HG02852 (cell line): ENCODE data around the gene GLYATL1B.
"Not testable (repeated sequence)": the region's sequence is repeated elsewhere in the genome, so short reads cannot be mapped to it uniquely, and the experiment has no call there.

Experiments
- ATAC-seq: cut with Tn5 transposase; IDR thresholded peaks from one replicate; pipeline ENCODE4 v1.9.1; 2021; ENCODE audit warnings: mild to moderate bottlenecking, moderate library complexity; ENCODE audit not compliant: unreplicated experiment

Gene GLYATL1B, protein sequence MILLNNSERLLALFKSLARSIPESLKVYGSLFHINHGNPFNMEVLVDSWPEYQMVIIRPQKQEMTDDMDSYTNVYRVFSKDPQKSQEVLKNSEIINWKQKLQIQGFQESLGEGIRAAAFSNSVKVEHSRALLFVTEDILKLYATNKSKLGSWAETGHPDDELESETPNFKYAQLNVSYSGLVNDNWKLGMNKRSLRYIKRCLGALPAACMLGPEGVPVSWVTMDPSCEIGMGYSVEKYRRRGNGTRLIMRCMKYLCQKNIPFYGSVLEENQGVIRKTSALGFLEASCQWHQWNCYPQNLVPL

GRCh38 chr11:59086007-59086406, at the start of gene GLYATL1B:
Gene GLYATL1B (plus strand): TSS chr11:59086307. CDS start chr11:59086307, 0 bp downstream.
- ATAC-seq: not testable (repeated sequence)

- not testable (repeated sequence) for ATAC-seq
Observed at GRCh38 chr11:59036542-59036941, 49.6 kb upstream of the GLYATL1B start.

DNA sequence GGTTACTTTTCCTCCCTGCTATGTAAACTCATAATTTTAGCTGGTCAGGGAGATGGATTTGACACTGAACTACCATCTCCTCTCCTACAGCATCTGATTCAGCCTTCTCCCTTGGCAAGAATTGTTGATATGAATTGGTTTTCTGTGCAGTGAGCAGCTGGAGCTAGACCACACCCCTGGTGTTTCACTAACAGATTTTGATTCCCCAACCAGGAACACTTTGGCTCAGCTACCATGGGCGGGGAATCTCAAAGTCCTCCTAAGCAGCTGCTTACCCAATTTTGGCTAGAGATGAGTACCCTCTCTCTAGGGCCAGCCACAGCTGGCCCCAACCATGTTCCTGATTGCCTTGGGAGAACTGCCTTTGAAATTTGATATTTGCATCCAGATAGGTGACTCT, 48.7 kb upstream of the GLYATL1B start:
- not testable (repeated sequence) for ATAC-seq

- no peak for ATAC-seq
Observed at GRCh38 chr11:59040607-59041006, 45.5 kb upstream of the GLYATL1B start.

DNA sequence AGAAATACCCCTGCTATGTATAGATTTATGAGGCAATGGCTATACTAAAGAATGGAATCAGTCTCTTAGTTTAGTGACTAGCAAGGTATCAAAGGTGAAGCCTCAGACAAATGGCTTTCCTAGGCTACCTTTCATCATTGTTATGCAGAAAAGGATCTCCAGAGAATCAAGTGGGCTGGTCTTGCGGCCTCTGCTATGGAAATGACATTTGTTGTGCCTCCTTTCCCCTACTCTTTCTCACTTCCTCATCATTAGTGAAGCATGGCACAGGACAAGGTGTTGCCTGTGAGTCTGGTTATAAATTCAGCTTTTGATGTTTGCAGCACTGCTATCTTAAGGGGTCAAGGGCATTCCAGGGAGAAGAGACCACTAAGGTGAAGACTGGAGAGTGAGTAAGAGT, 34.7 kb upstream of the GLYATL1B start:
- ATAC-seq: peak; percentile 83

DNA sequence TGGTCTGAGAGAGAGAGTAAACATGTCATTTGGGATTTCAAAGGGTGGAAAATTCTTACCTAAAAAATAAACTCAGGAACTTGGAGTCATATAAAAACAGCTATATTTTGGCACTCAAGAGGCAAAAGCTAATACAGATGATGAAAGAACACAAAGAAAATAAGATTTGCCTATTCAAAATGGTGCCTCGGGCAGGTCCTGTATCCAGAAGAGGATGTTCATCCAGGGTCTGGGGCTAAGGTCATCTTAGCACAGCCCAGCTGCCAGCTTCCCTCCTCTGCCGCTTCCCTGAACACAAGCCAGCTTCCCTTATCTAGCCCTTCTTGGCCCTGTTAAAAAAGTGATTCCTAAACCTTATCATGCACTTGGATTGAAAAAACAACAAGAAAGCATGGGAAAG, 33.8 kb upstream of the GLYATL1B start:
- not testable (repeated sequence) for ATAC-seq

DNA sequence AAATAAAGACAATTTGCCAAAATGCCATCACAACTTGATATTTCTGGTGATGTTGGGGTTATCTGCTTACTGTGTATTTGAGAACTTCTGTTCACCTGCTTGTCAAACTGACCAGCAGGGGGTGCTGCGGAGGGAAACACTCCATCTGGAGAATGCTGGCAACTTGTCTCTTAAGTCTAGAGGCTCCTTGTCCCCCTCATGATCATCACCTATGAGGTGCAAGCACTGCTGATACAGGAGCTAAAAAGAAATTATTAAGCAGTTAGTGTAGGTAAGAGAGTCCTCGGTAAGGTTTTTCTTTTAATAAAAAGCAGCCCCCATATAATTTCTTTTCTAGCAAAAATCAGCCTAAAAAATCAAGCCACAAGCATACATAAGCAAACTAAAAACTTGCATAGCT, 32.7 kb upstream of the GLYATL1B start:
- ATAC-seq: peak; percentile 51

DNA sequence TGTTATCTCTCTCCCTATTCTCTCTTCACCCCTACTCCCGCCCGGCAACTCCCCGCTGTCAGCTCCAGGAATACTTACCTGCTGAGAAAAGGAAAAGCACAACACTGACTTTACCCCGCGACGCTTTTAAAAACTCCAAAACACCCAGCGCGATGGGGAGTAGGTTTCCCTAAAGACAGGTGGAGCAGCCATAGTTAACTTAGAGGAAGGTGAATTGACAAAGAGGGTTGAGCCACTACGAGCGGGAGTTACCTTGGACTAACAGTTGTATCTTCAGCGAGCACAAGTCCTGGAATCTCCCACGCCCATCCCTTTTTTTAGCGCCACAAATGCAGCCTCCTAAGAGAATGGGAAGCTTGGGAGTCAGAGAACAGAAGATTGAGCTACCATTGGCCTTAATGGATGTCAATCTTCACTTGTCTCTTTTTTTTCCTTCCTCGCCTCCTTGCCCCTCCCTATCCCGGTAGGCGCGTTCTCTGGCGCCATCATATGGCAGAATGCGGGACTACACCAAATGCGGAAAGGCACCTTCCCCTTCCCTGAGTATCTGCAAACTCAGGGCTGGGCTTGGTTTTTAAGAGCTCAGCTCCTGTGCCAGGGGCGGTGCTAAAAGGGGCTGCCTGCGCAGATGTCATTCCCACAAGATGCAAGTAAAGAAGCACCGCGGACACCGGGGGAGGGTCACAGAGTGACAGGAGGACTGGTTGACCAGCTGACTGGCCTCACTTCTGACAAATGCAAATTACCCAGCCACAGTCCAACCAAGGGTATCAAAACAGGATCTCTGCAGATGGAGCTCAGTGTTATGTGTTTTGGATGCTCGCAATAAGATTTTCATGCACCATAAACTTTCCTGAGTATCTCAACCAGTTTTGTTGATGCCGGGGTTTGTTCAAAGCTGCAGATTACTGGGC, 27.7 kb upstream of the GLYATL1B start:
- ATAC-seq: peak; percentile 90

- not testable (repeated sequence) for ATAC-seq
Observed at GRCh38 chr11:59060096-59060495, 26.0 kb upstream of the GLYATL1B start.

GRCh38 chr11:59062602-59063529, 23.2 kb upstream of the GLYATL1B start:
- ATAC-seq: no peak

GRCh38 chr11:59063996-59064727, 21.9 kb upstream of the GLYATL1B start:
- peak; percentile 78 for ATAC-seq

GRCh38 chr11:59069087-59069486, 17.0 kb upstream of the GLYATL1B start:
- no peak for ATAC-seq

DNA sequence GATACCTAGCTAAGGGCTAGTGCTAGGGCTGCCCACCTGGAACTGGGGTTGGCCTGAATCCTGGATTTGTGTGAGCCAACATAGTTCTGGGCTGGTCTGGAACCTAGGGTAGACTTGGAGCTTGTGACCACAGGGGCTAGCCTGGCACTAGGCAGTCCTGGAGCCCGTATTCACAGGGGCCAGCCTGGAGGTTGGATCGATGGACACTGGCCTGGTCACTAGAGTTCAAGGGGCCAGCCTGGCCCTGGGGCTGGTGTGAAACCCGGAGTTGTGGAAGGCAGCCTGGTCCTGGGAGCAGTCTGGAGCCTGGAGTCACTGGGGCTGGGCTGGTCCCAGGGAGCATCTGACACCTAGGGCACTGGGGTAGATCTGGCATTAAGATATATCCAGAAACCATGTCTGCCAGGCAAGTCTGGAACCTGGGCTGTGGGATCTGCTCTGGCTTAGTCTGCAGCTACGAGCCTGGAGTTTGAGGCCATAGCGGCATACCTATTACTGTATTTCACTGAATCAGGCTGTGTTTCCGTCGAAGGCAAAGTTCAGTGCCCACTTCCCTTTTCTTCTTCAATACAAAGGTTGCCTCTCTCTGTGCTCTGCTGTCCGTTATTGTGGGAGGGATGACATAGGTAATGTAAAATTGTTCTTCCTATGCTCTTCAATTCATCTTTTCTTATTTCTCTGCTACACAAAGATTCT, 9.1 kb upstream of the GLYATL1B start:
- ATAC-seq: peak; percentile 86

DNA sequence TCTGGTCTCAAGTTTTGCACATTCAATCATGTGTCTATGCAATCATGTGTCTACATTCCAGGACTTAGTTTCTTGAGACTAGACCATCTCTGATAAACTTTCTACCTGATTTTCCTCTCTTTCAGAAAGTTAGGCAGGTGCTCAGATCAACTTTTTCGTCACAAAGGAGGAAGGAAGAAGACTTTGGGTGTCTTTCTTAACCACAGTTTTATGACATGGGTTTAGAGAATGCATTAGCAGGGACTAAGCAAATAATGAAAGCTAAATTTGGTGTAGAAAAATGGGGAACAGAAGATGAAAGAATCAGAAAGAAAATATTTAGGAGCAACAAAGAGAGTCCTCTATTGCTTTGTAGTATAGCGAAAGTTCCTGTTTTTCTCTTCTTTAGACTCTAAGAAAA, 7.7 kb upstream of the GLYATL1B start:
- peak; percentile 47 for ATAC-seq

DNA sequence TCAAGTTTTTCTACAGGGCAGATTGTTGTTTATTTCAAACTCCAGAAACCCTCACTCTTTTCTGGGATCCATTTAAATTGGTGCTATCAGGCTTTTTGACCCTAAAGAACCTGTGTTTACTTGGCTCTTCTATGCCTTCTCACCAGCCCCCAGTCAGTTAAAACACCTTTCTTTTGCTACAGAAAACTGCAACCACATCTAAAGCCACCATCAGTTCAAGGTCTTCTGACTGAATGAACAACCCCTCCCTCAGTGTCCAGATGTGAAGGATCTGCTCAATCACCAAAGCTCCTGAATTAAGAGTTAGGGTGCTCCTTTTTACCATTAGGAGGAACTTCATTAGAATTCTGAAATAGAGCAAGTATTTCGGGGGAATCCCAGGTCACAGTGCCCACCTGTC, 7.0 kb upstream of the GLYATL1B start:
- no peak for ATAC-seq

DNA sequence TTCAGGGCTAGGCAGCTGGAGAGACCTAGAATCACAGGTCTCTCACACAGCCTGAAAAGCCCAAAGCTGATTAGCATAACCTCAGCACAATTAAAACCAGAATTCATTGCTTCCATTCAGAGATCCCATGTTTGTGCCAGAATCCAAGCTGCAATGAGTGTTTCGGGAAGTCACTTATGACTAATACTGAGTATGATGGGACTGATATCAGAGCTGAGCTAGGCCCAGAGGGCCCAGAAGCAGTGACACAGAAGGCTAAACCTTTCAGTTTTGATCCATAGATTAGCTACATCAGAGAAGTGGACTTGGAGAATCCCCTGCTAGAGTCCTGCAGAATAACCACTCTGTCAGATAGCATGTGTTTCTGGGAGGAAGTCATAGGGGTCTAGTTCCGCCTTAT, 5.7 kb upstream of the GLYATL1B start:
- not testable (repeated sequence) for ATAC-seq

DNA sequence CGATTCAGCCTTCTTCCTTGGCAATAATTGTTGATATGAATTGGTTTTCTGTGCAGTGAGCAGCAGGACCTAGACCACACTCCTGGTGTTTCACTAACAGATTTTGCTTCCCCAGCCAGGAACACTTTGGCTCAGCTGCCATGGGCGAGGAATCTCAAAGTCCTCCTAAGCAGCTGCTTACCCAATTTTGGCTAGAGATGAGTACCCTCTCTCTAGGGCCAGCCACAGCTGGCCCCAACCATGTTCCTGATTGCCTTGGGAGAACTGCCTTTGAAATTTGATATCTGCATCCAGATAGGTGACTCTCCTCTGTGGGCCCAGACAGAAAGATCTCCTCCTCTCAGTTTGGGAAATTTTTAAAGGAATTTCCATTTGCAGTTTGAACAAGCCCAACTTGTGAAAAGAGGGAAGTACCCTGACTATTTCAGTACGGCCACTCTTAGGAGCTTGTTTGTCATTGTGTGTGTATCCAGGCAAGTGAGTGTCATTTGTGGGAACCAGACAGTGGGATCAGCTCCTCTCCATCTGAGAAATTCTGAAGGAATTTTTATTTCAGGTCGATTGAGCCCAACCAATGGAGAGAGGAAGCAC, 4.6 kb upstream of the GLYATL1B start:
- ATAC-seq: not testable (repeated sequence)

DNA sequence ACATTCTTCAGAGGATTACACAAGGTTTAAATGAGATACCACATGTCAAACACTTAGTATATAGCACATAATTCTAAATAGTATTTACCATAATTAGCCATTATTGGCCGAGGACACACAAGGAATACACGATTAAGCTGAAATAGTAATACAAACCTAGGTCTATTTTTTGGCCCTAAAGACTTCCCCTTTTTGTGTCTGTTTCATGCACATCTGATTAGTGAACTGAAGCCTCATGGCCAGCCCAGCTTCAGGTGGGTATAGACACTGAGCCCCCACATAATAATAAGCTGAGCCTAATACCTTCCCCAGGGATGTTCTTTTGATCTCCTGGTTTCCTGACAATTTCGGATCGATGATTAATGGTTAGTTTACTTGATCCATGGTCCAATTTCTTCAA, 2.1 kb downstream of the GLYATL1B start:
- ATAC-seq: no peak

DNA sequence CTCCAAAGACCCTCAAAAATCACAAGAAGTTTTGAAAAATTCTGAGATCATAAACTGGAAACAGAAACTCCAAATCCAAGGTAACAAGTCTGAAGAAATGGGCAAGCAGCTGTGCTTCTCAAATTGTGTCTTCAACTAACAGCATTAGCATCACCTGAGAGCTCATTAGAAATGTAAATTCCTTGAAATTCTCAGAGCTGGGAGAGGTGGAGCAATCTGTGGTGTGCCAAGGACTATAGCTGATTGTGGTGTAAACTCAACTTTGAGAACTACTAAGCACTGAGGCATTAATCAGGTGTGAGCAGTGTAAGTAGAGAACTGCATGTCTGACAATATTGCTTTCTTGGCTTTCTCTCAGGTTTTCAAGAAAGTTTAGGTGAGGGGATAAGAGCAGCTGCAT, 7.5 kb downstream of the GLYATL1B start:
- ATAC-seq: not testable (repeated sequence)
